GM12874 (cell line): Measurements from ENCODE around the gene PSMB3.

Source experiments
- TF ChIP-seq, protein P1 (sequence below): IDR thresholded peaks from 2 replicates; pipeline ENCODE4 v1.5.1; 2011; ENCODE audit warnings: low read depth, mild to moderate bottlenecking, control low read depth, low read length, moderate library complexity; ENCODE audit not compliant: insufficient read depth

The PSMB3 gene

DNA sequence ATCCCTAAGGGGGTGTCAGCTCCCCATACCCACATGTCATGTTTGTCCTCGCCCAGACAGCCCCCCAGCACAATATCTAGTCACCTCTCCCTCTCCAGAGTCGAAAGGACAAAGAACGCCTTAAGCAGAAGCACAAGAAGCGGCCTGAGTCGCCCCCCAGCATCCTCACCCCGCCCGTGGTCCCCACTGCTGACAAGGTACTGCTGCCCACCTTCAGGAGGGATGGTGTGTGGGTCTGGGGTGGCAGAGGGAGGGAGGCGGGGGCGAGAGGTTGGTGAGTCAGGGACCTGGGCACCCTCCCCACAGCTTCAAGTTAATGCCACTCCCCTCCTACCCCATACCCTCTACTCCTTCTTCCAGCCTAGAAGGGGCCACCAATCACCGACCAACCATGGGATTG is 39.9 kb upstream of the PSMB3 start:
- TF ChIP-seq, protein P1, sequence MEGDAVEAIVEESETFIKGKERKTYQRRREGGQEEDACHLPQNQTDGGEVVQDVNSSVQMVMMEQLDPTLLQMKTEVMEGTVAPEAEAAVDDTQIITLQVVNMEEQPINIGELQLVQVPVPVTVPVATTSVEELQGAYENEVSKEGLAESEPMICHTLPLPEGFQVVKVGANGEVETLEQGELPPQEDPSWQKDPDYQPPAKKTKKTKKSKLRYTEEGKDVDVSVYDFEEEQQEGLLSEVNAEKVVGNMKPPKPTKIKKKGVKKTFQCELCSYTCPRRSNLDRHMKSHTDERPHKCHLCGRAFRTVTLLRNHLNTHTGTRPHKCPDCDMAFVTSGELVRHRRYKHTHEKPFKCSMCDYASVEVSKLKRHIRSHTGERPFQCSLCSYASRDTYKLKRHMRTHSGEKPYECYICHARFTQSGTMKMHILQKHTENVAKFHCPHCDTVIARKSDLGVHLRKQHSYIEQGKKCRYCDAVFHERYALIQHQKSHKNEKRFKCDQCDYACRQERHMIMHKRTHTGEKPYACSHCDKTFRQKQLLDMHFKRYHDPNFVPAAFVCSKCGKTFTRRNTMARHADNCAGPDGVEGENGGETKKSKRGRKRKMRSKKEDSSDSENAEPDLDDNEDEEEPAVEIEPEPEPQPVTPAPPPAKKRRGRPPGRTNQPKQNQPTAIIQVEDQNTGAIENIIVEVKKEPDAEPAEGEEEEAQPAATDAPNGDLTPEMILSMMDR, result no peak

DNA sequence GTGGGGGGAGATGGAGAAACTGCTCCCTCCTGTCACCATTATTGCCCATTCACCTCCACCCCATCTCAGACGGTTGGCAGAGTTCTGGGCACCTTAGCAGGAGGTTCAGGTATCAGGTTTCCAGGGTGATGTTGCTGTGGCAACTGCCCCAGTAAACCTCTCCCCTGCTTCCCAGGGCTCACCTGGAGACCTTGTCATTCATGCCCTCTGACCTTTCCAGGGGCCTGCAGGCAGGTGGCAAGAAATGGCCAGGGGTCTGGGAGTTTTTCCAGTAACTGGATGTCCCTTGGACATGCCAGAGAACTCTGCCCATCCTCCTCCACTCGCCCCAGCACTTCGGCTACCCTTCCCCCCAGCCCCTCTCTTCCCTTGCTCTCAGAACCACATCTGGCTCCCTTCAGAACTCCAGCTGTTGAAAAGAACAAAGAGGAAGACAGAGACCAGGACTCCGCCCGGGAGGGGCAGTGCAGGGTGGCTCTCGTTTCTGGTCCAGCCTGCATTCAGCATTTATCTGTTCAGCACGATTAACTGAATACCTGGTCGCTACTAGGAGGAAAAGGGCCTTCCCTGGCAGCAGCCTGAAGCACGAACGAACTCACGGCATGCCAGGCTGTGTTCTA is 39.0 kb upstream of the PSMB3 start:
- TF ChIP-seq, protein P1, result no peak

DNA sequence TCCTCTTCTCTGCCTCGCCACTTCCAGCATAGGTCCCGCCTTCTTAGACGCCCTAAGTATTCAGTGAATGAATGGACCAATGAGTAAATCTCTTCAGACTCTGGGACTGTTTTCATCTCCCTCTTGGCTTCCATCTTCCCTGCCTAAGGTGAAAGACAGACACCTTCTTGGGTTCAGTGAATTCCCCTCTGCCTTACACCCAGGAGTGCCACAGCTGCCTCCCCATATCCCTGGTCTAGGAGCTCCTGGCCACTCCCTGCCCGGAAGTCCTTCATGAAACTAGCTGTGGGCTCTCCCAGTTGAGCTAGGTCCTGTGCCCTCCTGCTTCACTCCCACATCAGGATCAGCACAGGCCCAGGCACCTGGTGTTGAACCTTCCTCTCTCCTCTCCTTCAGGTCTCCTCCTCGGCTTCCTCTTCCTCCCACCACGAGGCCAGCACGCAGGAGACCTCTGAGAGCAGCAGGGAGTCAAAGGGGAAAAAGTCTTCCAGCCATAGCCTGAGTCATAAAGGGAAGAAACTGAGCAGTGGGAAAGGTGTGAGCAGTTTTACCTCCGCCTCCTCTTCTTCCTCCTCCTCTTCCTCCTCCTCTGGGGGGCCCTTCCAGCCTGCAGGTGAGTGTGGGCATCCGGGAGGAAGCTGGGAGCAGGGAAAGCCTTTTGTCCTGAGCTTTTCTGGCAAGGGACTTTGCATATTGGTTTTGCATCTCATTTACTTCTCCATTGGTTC is 37.2 kb upstream of the PSMB3 start:
- TF ChIP-seq, protein P1, result no peak

DNA sequence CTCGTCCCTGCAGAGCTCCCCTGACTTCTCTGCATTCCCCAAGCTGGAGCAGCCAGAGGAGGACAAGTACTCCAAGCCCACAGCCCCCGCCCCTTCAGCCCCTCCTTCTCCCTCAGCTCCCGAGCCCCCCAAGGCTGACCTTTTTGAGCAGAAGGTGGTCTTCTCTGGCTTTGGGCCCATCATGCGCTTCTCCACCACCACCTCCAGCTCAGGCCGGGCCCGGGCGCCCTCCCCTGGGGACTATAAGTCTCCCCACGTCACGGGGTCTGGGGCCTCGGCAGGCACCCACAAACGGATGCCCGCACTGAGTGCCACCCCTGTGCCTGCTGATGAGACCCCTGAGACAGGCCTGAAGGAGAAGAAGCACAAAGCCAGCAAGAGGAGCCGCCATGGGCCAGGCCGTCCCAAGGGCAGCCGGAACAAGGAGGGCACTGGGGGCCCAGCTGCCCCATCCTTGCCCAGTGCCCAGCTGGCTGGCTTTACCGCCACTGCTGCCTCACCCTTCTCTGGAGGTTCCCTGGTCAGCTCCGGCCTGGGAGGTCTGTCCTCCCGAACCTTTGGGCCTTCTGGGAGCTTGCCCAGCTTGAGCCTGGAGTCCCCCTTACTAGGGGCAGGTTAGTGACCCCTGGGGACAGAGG is 36.1 kb upstream of the PSMB3 start:
- TF ChIP-seq, protein P1, result no peak

DNA sequence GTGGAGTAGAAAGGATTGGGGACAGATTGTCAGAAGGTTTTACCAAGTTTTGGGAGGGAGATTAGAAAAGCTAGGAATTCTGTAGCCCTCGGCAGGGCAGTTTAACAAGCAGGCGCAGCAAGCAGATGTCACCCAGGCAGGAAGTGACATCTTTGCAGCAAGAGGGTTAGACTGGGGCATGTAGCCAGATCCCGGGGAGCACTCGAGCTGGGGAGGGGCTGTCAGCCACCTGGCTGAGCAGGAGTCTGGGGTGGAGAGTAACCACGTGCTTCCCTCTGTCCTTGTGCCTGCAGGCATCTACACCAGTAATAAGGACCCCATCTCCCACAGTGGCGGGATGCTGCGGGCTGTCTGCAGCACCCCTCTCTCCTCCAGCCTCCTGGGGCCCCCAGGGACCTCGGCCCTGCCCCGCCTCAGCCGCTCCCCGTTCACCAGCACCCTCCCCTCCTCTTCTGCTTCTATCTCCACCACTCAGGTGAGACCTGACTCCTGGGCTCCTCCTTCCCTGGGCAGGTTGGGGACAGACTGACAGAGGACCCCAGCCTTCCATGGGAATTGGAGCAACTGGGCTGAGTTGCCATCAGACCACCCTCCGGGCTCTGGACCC is 35.3 kb upstream of the PSMB3 start:
- TF ChIP-seq, protein P1, result no peak

DNA sequence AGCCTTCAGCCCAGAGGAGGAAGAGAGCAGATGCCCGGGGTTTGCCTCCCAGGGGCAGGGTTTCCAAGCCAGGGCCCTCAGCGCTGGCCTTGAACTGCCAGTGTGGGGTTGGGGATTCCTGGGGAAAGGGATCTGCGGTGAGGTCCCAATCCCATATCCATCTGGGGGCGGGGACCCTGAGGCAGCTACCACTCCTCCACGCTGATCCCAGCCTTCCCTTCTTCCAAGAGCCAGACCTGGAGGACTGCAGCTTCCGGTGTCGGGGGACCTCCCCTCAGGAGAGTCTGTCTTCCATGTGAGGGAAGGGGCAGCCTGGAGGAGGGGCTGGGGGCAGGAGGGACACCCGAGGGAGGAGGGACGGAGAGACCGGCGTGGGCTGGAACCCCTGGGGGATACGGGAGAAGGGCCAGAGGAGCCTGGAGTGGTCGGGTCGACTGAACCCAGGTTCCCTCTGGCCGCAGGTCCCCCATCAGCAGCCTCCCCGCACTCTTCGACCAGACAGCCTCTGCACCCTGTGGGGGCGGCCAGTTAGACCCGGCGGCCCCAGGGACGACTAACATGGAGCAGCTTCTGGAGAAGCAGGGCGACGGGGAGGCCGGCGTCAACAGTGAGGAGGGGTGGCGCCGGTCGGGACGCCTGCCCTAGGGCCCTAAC is 33.1 kb upstream of the PSMB3 start:
- TF ChIP-seq, protein P1, result no peak

DNA sequence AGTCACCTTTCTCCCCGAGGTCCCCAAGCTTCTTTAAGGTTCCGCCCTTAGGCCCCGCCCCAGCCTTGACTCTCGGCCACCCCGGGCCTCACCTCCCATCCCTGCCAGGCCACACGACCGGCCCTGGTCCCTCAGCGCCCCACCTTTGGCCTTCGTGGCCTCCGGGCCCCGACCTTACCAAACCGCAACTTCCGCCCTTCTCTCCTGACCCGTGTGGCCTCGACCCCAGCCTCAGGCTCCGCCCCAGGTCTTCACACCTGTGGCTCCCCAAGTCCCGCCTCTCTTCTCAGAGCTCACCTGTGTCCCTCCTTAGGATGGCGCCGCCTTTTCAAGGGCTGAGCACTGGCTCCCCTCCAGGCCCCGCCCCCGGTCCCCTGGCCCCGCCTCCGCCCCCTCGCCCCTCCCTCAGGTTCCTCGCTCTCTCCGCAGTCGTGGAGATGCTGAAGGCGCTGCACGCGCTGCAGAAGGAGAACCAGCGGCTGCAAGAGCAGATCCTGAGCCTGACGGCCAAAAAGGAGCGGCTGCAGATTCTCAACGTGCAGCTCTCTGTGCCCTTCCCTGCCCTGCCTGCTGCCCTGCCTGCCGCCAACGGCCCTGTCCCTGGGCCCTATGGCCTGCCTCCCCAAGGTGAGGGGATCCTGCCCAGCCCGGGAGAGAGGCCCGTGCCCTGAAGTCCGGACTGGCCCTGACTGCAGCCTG is 32.4 kb upstream of the PSMB3 start:
- TF ChIP-seq, protein P1, result no peak
